HUDEP-2 (cell line): ENCODE data around the gene ARID5B.
A peak's percentile ranks its signal among the peaks of the same experiment; 100 is the strongest.
"Not testable (repeated sequence)": the region's sequence is repeated elsewhere in the genome, so short reads cannot be mapped to it uniquely, and the experiment has no call there.

Source experiments
- DNase-seq, 76 experiments: peaks; one replicate each; lab custom pipeline; 2025; ENCODE audit not compliant: unreplicated experiment in 76 of 76; lab: John Stamatoyannopoulos, UW

The ARID5B gene

DNA sequence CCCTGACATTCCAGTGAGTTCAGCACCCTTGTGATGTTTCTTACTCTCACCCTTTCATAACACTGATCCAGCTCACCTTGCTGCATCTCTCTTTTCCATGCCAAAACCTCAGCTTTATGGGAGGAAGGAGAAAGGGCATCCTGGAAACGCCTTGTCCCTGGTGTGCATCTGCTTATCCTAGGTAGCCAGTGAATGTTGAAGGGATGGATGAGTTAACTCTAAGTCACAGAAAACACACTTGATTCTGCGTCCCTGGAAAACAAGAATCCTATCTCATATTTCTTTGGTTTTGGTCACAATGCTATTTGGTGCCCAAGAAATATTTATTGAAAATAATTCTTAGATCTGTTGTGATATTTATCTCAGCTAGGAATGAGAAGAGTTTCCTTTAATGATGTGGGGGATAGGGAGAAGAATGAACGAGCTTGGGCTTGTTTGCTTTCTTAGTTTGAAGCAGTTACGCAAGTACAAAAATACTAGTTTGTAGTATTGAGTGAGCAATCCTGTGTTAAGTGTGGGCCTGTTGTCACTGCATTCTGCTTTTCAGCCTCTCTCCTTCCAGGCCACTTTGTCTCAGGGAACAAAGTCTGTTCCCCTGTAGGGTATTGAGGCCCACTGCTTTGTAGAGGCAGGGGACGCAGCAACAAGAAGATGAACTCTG, 126.5 kb downstream of the ARID5B start:
- DNase-seq: no peak

DNA sequence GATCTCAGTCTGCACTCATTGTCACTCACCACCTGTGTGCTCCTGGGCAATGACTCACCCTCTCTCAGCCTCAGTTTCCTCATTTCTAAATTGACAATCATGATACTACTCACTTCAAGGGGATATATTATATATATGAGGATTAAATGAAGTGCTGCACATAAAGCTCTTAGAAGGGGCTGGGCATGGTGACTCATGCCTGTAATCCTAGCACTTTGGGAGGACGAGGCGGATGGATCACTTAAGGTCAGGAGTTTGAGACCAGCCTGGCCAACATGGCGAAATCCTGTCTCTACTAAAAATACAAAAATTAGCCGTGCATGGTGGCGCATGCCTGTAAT, 127.0 kb downstream of the ARID5B start:
- DNase-seq: not testable (repeated sequence)

DNA sequence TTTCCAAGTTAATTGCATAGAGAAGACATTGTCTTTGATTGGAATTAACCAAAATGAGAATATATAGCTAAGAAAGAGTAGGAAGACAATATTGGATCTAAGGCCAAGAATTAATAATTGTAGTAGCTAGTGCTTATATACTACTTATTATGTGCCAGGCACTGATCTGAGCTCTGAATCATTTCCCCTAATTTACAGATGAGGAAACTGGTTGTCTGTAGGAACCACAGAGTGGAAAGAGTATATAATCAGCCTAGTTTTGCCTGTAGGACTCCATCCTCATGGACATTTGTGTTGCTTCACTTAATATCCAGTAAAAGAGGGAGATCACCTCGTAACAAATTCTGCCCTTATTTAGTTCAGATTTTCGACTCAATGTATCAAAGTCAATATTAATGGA, 127.9 kb downstream of the ARID5B start:
- no peak for DNase-seq

DNA sequence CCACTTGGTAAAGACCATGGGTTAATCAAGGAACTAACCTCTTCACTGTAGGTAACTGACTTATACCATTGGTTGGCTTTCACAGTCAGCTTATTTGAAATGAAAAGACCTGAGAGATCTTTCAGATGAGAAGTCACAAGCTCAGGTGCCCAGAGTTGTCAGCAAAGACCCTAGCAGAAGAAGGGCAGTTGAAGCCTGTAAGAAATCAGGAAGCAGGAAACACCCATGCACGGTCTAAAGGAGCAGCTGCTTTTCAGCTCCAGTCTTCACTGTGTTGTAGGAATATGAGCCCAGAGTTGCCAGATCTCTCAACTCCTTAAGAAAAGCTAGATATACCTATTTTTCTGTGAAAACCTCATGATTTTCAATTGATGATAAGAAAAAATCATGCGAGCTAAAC, 130.0 kb downstream of the ARID5B start:
- no peak for DNase-seq

DNA sequence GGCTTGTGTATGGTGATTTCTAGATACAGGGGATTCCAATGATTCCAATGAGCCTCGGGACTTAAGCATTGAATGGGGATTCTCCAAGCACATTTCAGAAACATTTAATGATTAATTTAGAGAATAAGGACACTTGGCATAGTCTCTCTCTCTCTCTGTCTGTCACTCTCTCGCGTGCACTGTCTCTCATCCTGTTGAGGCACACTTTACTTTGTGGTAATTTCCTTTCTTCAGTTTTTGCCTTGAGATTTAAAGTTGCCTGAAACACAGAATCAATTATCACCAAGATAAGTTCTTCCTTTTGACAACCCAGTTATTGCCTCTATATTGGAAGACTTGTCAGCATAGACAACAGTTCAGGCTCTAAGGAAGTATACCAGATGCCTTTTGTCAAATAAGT, 131.6 kb downstream of the ARID5B start:
- DNase-seq: no peak

DNA sequence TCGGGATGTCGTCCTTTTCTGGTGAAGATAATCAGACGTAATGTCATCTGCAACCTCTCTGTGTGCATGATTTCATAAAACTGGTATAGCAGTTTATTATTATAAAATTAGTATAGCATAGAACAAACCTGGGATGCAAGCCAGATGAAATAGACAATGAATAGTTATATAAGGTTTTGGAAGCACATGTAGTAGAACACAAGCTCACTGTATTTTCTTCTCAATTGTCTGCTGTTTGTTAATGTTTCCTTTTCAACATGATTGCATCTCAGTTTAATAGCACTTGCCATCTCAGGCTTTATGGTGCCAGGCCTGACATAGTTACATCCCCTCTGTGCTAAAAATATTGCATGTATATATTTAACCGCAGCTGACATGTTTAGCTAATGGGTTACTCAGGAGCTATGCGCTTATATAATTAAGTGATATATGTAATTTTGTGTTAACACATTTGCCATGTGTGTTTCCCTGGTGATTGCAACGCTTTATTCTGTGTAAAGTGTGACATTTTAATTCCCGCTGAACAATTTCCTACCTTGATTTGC, 132.7 kb downstream of the ARID5B start:
- DNase-seq: no peak

DNA sequence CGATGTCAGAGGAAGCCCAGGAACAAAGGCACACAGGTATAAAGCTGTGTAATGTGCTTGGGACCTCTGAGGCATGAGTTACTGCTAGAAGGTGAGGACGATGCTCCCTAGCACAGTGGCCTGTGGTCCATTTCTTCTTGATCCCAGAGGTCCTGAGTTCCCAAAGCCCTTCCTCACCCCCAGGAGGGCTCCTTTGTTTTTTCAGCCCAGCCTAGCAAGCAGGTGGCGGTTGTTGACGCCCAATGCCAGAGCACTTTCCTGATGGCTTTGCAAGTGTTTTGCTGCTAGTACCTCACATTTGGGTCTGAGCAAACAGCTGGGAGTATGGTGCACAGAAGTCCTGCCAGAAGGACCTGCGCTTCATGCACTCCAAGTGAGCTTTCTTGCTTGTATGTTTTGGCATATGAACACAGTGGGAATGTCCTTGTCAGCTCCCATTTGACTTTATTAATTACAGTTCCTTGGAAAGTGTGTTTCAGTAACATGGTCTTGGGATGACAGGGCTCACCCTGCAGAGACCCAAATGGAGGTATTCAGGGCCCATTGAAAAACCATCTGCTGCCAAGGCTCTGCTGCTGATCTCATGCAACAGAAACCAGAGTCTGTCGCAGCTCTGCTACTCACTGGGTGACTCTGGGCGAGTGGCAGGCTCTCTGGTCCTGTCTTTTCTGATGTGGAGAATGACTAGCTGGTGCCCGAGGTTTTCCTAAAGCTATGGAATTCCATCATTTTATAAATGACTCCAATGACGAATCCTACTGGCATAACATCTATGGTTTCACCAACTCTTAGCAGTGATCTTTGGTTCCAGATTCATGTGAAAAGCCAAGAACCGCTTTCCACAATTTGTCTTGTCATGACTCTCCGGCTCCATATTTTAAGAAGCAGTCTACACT, 134.9 kb downstream of the ARID5B start:
- no peak for DNase-seq

DNA sequence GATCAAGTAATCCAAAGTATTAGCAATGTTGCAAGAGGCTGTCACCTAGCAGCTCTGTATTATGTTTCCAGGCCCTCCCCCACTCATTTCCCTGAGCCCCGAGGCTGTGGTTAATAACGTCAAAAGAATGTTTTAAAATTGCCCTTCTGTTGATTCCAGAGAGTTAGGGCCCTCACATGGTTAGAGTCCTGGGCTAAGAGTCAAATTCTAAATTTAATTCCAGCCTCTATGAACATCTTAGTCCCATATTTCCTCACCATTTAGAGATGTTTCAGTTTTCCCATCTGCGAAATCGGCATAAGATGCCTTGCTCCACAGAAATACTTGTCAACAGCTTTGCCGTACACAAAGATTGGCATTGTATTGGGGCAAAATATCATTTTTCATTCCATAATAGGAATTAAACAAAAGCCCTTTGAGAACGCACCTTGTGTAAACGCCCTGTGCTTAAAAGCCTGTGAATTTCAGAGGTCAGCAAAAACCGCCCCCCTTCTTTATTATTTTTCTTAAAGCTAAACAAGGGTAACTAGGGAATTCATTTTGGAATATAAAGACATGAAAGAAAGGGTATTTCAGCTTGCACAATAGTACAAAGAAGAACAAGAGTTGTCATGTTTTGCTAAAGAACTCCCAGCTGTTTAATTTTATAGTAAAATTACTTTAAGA, 135.8 kb downstream of the ARID5B start:
- DNase-seq: no peak

DNA sequence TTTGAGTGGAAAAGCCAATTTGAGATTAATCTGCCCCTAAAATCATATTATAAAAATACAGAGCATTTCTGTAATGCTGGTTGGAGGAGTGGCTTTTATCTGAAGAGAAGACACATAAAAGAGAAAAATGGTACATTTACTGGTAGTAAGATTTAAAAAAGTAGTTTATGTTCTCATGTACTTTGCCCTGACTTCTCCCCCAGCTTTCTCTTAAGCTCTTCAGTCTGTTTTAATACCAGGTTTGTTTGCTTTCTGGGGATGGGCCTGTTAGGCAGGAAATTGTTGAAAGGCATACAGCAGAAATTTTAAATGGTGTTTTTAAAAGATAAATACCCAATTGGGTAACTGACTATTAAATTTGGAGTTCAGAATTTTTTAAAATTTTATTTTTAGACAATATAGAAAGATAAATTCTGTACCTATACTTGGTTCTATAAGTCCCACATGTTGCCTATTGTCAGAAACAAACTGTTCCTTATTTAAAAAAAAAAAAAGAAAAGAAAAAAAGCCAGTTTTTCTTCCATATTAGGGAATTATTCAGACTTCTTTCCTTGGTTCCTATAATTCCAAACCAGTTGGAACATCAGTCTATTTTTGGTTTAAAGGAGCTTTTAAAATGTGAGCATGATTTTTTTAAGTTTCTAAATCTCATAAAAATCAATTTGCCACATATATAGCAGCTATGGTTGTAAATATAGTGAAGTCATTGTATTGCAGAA, 136.6 kb downstream of the ARID5B start:
- DNase-seq: no peak

DNA sequence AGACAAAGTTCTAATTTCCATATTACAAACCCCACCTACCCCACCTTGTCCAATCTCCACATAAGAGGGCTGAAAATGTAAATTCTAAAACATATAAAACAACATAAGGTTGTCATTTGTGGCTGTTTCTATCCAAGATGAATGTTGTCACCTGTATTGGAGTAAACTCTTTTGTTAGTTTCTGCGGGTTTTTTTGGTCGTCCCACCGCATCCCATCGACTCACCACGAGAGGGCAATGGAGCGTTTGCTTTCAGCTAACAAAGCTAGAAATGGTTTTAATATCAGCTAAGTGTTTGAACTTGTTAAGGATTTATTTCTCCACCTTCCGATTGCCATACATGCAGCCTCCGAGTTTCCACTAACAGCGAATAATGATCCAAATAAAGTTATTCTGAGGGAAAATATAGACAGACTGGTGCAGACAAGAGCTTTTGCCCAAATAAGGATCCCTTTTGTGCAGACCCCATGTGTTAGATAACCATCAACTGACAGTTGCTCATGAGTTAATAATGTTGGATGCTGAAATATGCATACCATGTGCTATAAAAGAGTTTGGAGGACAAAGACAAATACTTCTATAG, 137.2 kb downstream of the ARID5B start:
- DNase-seq: peak in 30 of 76 experiments; percentile 1 to 59 (median 20)

DNA sequence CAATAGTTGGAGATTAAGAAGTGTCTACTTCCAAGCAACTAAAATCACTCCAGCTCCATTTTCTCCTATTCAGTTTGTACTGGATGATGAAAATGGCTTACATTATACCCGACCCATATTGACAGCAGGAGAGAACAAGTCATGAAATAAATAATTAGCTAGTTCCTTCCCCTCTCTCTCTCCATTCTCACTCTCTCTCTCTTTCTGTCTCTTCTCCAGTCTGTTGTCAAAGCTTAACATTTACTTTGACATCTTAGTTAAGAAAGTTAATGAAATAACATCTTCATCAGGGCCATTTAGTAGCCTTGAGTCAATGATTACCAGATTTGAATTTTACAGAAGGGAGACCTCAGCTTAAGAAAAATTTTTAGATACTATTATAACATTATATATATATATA, 138.5 kb downstream of the ARID5B start:
- DNase-seq: no peak

DNA sequence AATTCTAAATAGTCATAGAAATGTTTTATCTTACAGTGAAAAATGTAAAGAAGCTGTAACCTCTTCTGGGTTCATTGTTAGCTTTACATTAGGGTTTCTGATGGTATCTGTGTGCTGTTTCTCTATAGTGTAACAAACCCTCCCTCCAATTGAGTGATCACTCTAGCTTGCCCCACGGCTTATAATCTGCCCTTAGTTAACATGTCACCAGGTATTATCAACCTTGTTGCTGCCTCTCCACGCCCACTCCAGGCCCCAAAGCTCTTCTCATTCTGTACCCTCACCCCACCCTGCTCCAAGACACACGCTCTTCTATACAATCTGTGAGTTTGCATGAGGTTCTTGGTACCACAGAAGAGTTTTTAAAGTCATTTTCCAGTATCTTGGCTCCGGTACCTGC, 139.4 kb downstream of the ARID5B start:
- DNase-seq: no peak

DNA sequence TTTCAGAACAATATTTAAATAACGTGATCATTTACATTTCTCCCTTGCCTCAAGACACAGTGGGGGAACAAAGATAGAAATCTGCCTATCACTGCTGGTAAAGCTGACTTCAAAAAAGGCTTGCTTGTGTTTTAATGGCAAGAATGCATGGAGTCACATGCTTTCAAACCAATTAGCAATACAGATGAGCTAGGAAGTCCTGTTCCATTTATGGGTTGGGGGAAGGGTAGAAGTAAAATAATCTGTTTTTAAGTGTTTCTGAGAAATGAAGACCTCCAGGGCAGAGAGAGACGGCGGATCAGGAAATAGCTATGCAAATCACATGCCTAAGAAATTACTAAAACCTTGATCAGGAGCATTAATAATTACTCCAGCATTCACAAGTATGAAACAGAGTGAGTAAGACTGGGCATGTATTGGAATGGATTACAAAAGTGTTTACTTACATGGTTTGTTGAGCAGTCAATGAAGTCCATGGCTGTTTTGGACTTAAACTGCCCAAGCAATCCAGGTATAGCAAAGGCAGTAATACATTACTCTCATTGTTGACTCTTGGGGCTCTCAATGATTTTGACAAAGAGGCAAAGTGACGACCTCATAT, 142.0 kb downstream of the ARID5B start:
- DNase-seq: no peak

DNA sequence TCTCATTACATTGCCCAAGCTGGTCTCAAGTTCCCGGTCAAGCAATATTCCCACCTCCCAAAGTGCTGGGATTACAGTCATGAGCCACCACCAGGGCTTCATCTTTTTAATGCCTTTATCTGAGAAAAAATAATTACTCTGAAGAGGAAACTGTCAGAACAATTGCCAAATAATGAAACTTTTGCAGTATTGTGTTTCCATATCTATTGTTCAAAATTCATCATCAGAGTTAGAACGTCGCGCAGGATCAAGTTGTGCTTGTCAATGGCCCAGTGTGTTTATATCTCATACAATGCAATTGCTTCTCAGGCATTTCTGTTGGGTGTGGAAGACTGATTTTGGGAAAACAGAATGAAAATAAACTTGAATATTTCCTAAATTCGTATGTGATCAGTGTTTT, 143.1 kb downstream of the ARID5B start:
- DNase-seq: no peak

DNA sequence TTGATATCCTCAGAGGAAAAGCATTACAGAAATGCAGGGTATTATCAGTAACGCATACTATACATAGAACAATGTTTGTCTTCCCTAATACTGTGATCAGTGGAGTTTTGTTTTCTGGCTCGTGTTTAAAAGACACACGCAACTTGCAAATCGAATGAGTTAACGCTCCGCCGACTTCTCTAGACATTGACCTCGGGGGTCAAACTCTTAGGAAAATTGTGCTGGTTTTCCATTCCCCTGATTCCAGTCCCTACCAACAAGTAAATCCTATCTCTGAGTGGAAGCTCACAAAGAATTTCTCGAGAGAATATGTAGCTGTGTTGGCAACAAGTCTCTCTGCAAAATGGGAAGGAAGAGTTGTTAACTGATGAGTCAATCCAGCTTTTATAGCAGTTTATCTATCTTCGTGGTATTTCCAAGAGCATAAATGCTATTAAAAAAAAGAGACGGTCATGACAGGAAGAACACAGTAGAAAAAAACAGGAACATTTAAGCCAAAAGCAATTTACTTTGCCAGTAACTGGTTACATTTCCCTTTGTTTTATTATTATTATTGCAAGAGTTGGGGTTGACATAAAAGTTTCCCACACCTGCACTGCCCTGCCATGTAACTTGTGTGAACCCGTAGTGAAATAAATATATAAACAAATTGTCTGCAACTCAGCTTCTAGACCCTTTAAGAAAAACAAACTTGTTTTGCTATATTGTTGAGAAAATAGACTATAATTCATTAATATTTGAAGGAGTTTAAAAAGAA, 144.4 kb downstream of the ARID5B start:
- DNase-seq: no peak

DNA sequence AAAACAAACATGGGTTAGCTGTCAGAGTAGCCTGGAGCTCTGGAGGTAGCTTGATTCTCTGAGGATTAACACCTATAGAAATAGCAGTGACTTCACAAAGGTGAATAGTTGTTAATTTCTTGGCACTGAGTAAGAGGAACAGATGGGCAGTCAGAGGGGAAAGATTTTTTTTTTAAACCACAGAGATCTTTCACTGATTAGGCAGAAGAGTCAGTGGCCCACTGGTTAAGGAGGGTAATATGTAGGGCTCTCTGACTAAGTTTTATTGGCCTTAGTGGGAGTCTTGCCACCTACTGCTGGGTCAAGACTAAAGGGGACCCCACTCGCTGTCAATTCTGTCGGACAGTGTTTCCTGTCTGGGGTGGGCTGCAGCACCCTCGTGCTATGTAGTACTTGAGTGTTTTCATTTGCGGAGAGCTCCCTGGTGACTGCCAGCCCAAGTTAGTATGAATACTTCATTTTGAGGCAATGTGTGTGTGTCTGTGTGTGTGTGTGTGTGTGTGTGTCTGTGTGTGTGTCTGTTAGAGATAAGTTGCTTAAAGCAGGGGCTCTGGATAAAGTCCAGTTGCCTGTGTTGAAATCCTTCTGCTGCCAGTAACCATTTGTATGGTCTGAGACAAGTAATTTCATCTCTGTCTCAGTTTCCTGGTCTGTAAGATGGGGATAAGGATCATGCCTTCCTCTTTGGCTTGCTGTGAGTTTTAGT, 145.2 kb downstream of the ARID5B start:
- peak in 2 of 76 experiments; percentile 11 to 12 for DNase-seq

DNA sequence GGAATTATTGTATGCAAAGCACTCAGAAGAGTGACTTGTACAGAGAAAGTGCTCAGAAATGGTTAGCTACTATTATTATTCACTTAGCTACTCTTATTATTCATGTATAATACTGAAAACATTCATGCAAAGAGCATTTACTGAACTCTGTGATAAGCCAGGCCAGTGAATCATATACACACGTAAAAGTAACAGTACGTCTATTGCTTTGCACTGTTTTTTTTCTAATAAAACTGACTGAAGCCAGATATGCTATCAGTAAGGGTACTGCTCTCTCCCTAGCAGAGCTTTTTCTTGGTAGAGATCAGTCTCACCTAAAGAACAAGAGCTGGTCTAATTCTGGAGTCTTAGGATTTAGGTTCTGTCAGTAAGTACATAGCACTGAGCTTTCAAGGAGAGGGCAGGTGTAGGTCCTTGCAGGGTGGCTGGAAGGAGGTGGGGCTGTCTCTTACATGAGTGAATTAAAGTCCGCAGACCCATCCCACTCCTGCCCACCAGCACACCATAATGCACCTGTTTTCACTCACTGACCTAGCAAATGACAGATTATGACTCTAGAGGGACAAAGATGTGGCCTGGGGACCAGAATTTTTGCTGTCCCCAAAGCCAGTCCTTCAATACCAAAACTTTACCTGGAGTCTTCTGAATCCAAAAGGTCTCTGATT, 145.9 kb downstream of the ARID5B start:
- no peak for DNase-seq

DNA sequence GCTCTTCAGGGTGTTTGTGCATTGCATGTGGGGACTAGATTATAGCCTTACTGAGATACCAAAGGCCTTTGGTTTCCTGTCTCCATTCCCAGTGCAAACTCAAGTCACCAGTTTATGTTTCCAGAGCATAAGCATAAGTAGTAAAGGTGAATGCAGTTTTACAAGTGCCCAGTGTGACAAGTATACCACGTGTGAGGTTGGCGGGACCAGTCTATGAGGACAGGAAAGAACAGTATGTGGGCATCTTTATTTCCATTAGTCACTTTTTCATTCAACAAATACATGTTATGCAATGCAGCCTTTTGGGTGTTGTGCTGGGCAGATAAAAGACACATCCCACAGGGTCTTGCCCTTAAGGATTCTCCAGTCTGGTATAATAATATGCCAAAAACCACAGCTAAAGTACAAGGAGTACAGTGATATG, 146.5 kb downstream of the ARID5B start:
- DNase-seq: no peak
